H1 (cell line): Measurements from ENCODE around the gene GALNTL6. TPM values are rescaled to one million over a fixed set of nuclear protein-coding genes. Genes with fewer than 3 reads are reported as not detected.

Experiments
- CTCF ChIA-PET: fragments of 300-600 bp; sonication (Branson Sonifier 250); formaldehyde crosslinking; loops from one replicate; lab custom pipeline; 2021; ENCODE audit not compliant: partially characterized antibody; lab: Charles Lee
- POLR2A ChIA-PET: fragments of 300-600 bp; sonication (Branson Sonifier 250); formaldehyde crosslinking; loops from one replicate; lab custom pipeline; 2021; ENCODE audit warnings: inconsistent platforms; ENCODE audit not compliant: partially characterized antibody; lab: Charles Lee
- DNase-seq, 2 experiments: peaks; one replicate each; pipeline versions ENCODE4 v3.0.0 to v3.0.0-alpha.2; 2010 to 2022; ENCODE audit warnings: low spot score in 2 of 2, low read depth in 1 of 2, mixed read lengths in 1 of 2
- FAIRE-seq: peaks from 2 replicates; lab custom pipeline; 2011; peaks lifted over from hg19 to GRCh38; lab: Jason Lieb, UNC
- H2AFZ ChIP-seq: 2 replicates; pipeline ENCODE4 v1.8.1; 2012; ENCODE audit warnings: low read length, inconsistent platforms
- H2AK5ac ChIP-seq: 2 replicates; pipeline ENCODE4 v1.6.1; 2013; ENCODE audit warnings: low read depth, low read length
- H2BK120ac ChIP-seq: replicated peaks from 2 replicates; pipeline ENCODE3; 2013; ENCODE audit warnings: low read depth, low read length, inconsistent platforms
- H2BK12ac ChIP-seq: 2 replicates; pipeline ENCODE4 v1.6.1; 2013; ENCODE audit warnings: low read depth, low read length
- H2BK15ac ChIP-seq: 2 replicates; pipeline ENCODE4 v1.6.1; 2013; ENCODE audit warnings: low read length
- H2BK20ac ChIP-seq: 2 replicates; pipeline ENCODE4 v1.6.1; 2013; ENCODE audit warnings: low read length
- H2BK5ac ChIP-seq: 2 replicates; pipeline ENCODE4 v1.6.1; 2013; ENCODE audit warnings: low read depth, low read length
- H3K14ac ChIP-seq: 2 replicates; pipeline ENCODE4 v1.6.1; 2013; ENCODE audit warnings: inconsistent platforms; ENCODE audit not compliant: insufficient read length
- H3K18ac ChIP-seq: 2 replicates; pipeline ENCODE4 v1.6.1; 2013; ENCODE audit warnings: low read length; ENCODE audit errors: extremely low read depth
- H3K23ac ChIP-seq: 2 replicates; pipeline ENCODE4 v1.6.1; 2013; ENCODE audit warnings: inconsistent platforms; ENCODE audit not compliant: insufficient read length
- H3K23me2 ChIP-seq: 2 replicates; pipeline ENCODE4 v1.6.1; 2013; ENCODE audit warnings: low read depth, low read length
- H3K27ac ChIP-seq: 2 replicates; pipeline ENCODE4 v1.6.1; 2011; ENCODE audit warnings: low read depth, low read length, inconsistent platforms
- H3K27me3 ChIP-seq, 4 experiments: replicated peaks in 1 of 4; 1 replicate in 1 of 4; 2 replicates in 3 of 4; pipeline versions ENCODE4 v1.6.1 to v1.8.1; 2011 to 2013; ENCODE audit warnings: low read length in 3 of 4, mild to moderate bottlenecking in 3 of 4, inconsistent platforms in 2 of 4, mixed read lengths in 2 of 4, moderate library complexity in 1 of 4; ENCODE audit not compliant: control insufficient read depth in 3 of 4, insufficient read depth in 3 of 4; ENCODE audit errors: extremely low read depth in 1 of 4
- H3K36me3 ChIP-seq, 4 experiments: 2 replicates each; pipeline versions ENCODE4 v1.6.1 to v1.8.1; 2011 to 2013; ENCODE audit warnings: mild to moderate bottlenecking in 4 of 4, low read length in 3 of 4, moderate library complexity in 2 of 4, control low read depth in 1 of 4, inconsistent platforms in 1 of 4; ENCODE audit not compliant: insufficient read depth in 4 of 4, control insufficient read depth in 2 of 4
- H3K4ac ChIP-seq: replicated peaks from 2 replicates; pipeline ENCODE3; 2013; ENCODE audit warnings: low read length, low read depth, mixed read lengths, inconsistent platforms; ENCODE audit not compliant: insufficient read length
- H3K4me1 ChIP-seq, 4 experiments: replicated peaks in 1 of 4; 1 replicate in 1 of 4; 2 replicates in 3 of 4; pipeline versions ENCODE4 v1.6.1 to v1.8.1; 2011 to 2013; ENCODE audit warnings: low read length in 3 of 4, inconsistent platforms in 2 of 4, mixed read lengths in 1 of 4; ENCODE audit not compliant: insufficient read depth in 4 of 4, control insufficient read depth in 3 of 4
- H3K4me2 ChIP-seq, 2 experiments: 2 replicates each; pipeline versions ENCODE4 v1.6.1 to v1.8.1; 2011 to 2013; ENCODE audit warnings: low read depth in 2 of 2, low read length in 2 of 2, control low read depth in 1 of 2, inconsistent platforms in 1 of 2, mild to moderate bottlenecking in 1 of 2; ENCODE audit not compliant: insufficient read depth in 1 of 2
- H3K4me3 ChIP-seq, 4 experiments: fragments of 200-600, 300-600 bp in 1 of 4; sonication (generic), shearing (Covaris generic), sonication (Bioruptor Twin) in 1 of 4; 2 replicates each; pipeline versions ENCODE4 v1.5.1 to v1.8.1; 2011 to 2016; ENCODE audit warnings: low read length in 4 of 4, low read depth in 3 of 4, control low read depth in 2 of 4, inconsistent platforms in 2 of 4, mild to moderate bottlenecking in 2 of 4, mixed read lengths in 1 of 4, moderate library complexity in 1 of 4; ENCODE audit not compliant: insufficient read depth in 2 of 4; ENCODE audit errors: extremely low read depth in 1 of 4
- H3K56ac ChIP-seq: replicated peaks from 2 replicates; pipeline ENCODE3; 2013; ENCODE audit warnings: low read depth, mild to moderate bottlenecking, mixed read lengths, low read length, inconsistent platforms; ENCODE audit not compliant: insufficient read length
- H3K79me1 ChIP-seq: 2 replicates; pipeline ENCODE4 v1.6.1; 2013; ENCODE audit warnings: low read depth, low read length, control low read depth
- H3K79me2 ChIP-seq, 2 experiments: 2 replicates each; pipeline versions ENCODE4 v1.6.1 to v1.8.1; 2012 to 2013; ENCODE audit warnings: low read length in 2 of 2, mild to moderate bottlenecking in 2 of 2, inconsistent platforms in 1 of 2; ENCODE audit not compliant: insufficient read depth in 2 of 2, control insufficient read depth in 1 of 2
- H3K9ac ChIP-seq, 4 experiments: replicated peaks in 1 of 4; 1 replicate in 1 of 4; 2 replicates in 3 of 4; pipeline versions ENCODE4 v1.6.1 to v1.8.1; 2011 to 2013; ENCODE audit warnings: low read depth in 3 of 4, low read length in 3 of 4, control low read depth in 2 of 4, mild to moderate bottlenecking in 2 of 4, moderate library complexity in 2 of 4, inconsistent platforms in 1 of 4; ENCODE audit errors: extremely low read depth in 1 of 4
- H3K9me3 ChIP-seq, 2 experiments: 2 replicates each; pipeline versions ENCODE4 v1.6.1 to v1.8.1; 2012 to 2013; ENCODE audit warnings: mild to moderate bottlenecking in 2 of 2, moderate library complexity in 2 of 2, control low read depth in 1 of 2, inconsistent platforms in 1 of 2, low read depth in 1 of 2, low read length in 1 of 2, mixed read lengths in 1 of 2; ENCODE audit not compliant: insufficient read depth in 2 of 2
- H4K20me1 ChIP-seq, 2 experiments: replicated peaks in 1 of 2; 2 replicates each; pipeline versions ENCODE3 to v1.8.1; 2011 to 2013; ENCODE audit warnings: inconsistent platforms in 2 of 2, low read length in 2 of 2, mild to moderate bottlenecking in 1 of 2; ENCODE audit not compliant: insufficient read depth in 2 of 2, control insufficient read depth in 1 of 2
- H4K5ac ChIP-seq: 2 replicates; pipeline ENCODE4 v1.6.1; 2013; ENCODE audit warnings: low read length, low read depth, mixed read lengths, inconsistent platforms; ENCODE audit not compliant: insufficient read length
- H4K8ac ChIP-seq: 2 replicates; pipeline ENCODE4 v1.8.0; 2013; ENCODE audit warnings: mild to moderate bottlenecking, moderate library complexity, low read length, inconsistent platforms; ENCODE audit not compliant: insufficient read depth; ENCODE audit errors: extremely low read depth
- H4K91ac ChIP-seq: replicated peaks from 2 replicates; pipeline ENCODE3; 2013; ENCODE audit warnings: low read length, mixed read lengths, inconsistent platforms; ENCODE audit not compliant: insufficient read length
- ASH2L ChIP-seq: fragments of 200-600, 300-600 bp; sonication (generic); IDR thresholded peaks from one replicate; pipeline ENCODE4 v1.7.1; 2017; ENCODE audit warnings: low read length
- CREB1 ChIP-seq: IDR thresholded peaks from 2 replicates; pipeline ENCODE4 v1.6.1; 2012; ENCODE audit warnings: inconsistent platforms
- FOSL1 ChIP-seq: IDR thresholded peaks from 2 replicates; pipeline ENCODE4 v1.6.1; 2011; ENCODE audit warnings: mild to moderate bottlenecking, low read depth, low read length, moderate library complexity; ENCODE audit not compliant: insufficient read depth
- NRF1 ChIP-seq: IDR thresholded peaks from 2 replicates; pipeline ENCODE4 v1.6.1; 2011; ENCODE audit warnings: mild to moderate bottlenecking, low read depth, low read length, improper control_type of control experiment
- RAD21 ChIP-seq, 2 experiments: IDR thresholded peaks in 1 of 2; conservative IDR thresholded peaks in 1 of 2; 2 replicates each; pipeline ENCODE4 v1.6.1; 2011; ENCODE audit warnings: low read depth in 2 of 2, low read length in 2 of 2, improper control_type of control experiment in 1 of 2, inconsistent platforms in 1 of 2, mild to moderate bottlenecking in 1 of 2, moderate library complexity in 1 of 2
- SAP30 ChIP-seq: fragments of 300-600 bp; sonication (generic); IDR thresholded peaks from 2 replicates; pipeline ENCODE4 v1.7.1; 2012; ENCODE audit warnings: low read length, moderate library complexity, mild to moderate bottlenecking, inconsistent platforms; ENCODE audit not compliant: insufficient read depth, insufficient replicate concordance
- SP1 ChIP-seq: IDR thresholded peaks from 2 replicates; pipeline ENCODE4 v1.6.1; 2011; ENCODE audit warnings: low read depth, low read length
- TCF12 ChIP-seq: IDR thresholded peaks from 2 replicates; pipeline ENCODE4 v1.6.1; 2011; ENCODE audit warnings: low read depth, mild to moderate bottlenecking, low read length
- WGBS, 2 experiments: shearing (Covaris generic) in 1 of 2; methylation state at CpG; one replicate each; pipeline versions ENCODE4 v1.1.6 to v1.1.7; 2013 to 2015; ENCODE audit warnings: low lambda C conversion rate in 2 of 2, mixed read lengths in 2 of 2, inconsistent platforms in 1 of 2, low coverage in 1 of 2, missing lambda C conversion rate in 1 of 2; ENCODE audit not compliant: insufficient replicate concordance in 2 of 2, insufficient coverage in 1 of 2, insufficient read length in 1 of 2; ENCODE audit errors: extremely low coverage in 1 of 2, missing lambda C conversion rate in 1 of 2; 5-methylcytosine and 5-hydroxymethylcytosine counted together
- polyA plus RNA-seq, 7 experiments: library from polyadenylated mRNA; depleted of rRNA in 3 of 7; stranded (reverse) in 5 of 7; unstranded in 2 of 7; fragments of >200 nt in 5 of 7; fragments of 200-250 nt in 2 of 7; gene quantifications; 1 replicate in 5 of 7; 2 replicates in 1 of 7; 4 replicates in 1 of 7; pipeline versions ENCODE4 v1.2.1 to v1.2.3, GENCODE V29; 2011 to 2013; ENCODE audit warnings: missing spikeins in 2 of 7, mixed read lengths in 2 of 7
- total RNA-seq: library from RNA; stranded (reverse); fragmentation: NEBNext Ultra II Directional; extraction: Animal tissue kit (Norgen Biotek cat#: 25700); gene quantifications from 2 replicates; pipeline ENCODE4 v1.2.1, GENCODE V29; 2021
- TF ChIP-seq, protein P1 (sequence below), 3 experiments: IDR thresholded peaks; 1 replicate in 2 of 3; 2 replicates in 1 of 3; pipeline versions ENCODE4 v1.5.1 to v1.6.1; 2011; ENCODE audit warnings: low read length in 3 of 3, mild to moderate bottlenecking in 3 of 3, inconsistent platforms in 2 of 3, low read depth in 1 of 3, moderate library complexity in 1 of 3; ENCODE audit not compliant: insufficient read depth in 1 of 3; ENCODE audit errors: control extremely low read depth in 1 of 3
- TF ChIP-seq, protein P2 (sequence below): IDR thresholded peaks from 2 replicates; pipeline ENCODE4 v1.6.1; 2011; ENCODE audit warnings: low read depth, mild to moderate bottlenecking, low read length; ENCODE audit not compliant: insufficient read depth

The GALNTL6 gene
- total and polyA plus RNA-seq, 2 of the 8 experiments (the other 6 are each of a cell fraction or from before 2014, with no cell fraction given) = 0.03 to 0.32 TPM

DNA sequence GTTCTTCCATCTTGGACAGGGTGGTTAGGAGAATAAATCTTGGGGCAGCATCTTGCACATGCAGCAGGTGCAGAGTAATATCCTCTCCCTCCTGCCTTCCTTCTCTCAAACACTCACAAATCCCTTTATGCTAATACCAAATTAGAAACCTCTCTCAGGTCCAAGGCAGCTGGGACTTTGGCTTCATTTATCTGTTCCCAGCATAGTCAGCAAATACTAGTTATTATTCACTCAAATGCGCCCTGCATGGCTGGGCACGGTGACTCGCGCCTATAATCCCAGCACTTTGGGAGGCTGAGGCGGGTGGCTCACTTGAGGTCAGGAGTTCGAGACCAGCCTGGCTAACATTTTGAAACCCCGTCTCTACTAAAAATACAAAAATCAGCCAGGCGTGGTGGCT lies 1199.4 kb downstream of the GALNTL6 start:
- Histone ChIP-seq H4K20me1 (no peaks in the 10 kb centered on the region), H3K79me1 (no peaks in the 10 kb centered on the region), H3K23me2 (no peaks in the 10 kb centered on the region), H4K8ac (no peak overlapping the region), H3K4ac (no peak overlapping the region), H3K14ac (no peak overlapping the region), H2BK5ac (no peak overlapping the region), H3K9ac (no peak overlapping the region), H3K18ac (no peak overlapping the region), H3K36me3 (no peaks in the 10 kb centered on the region; a peak in 1 of 8 replicates), H3K56ac (no peak overlapping the region), H3K4me2 (no peak overlapping the region), H3K4me3 (no peak overlapping the region), H2AFZ (no peak overlapping the region), H3K9me3 (peaks cover 4 to 6% of the 10 kb centered on the region in 2 experiments; a peak in 1 of 4 replicates), H2BK12ac (no peak overlapping the region; the same call in 1 of the 2 replicates), H4K91ac (no peak overlapping the region), H4K5ac (no peak overlapping the region), H2BK15ac (0 out of 2 replicates have a peak overlapping the region, but pooled peaks have one; percentile 18), H3K23ac (no peak overlapping the region), H3K27me3 (no peaks in the 10 kb centered on the region), H3K4me1 (peaks cover 0 to 3% (median 1%) of the 10 kb centered on the region in 4 experiments; a peak in 4 of 7 replicates), H2BK20ac (no peak overlapping the region), H2AK5ac (no peak overlapping the region), H3K79me2 (no peaks in the 10 kb centered on the region), H2BK120ac (no peak overlapping the region), H3K27ac (no peak overlapping the region)
- ChIA-PET CTCF (interaction anchor here (0.7 to 4.3 kb wide), 62 partner anchors 8 to 411 kb away, joined by 3 to 80 read pairs (median 7); partner anchors contain the start of genes GALNT7, HMGB2 and SCRG1), POLR2A (interaction anchor here (0.9 to 1.9 kb wide), 4 partner anchors 11 to 345 kb away, joined by 3 to 8 read pairs (median 6); partner anchors contain the start of gene HMGB2)
- FAIRE-seq (no peak), DNase-seq (no peak)
- WGBS, 2 experiments = 89% methylated on average over 8 of the region's 8 CpGs; no CpG with 5 or more reads in 1 of the 2 experiments
- TF ChIP-seq FOSL1 (no peak), CREB1 (no peak), TCF12 (no peak), SP1 (no peak), SAP30 (no peak), ASH2L (no peak), NRF1 (no peak), RAD21 (IDR thresholded peaks at IDR 0.05 in 1 of 2, conservative IDR thresholded peaks at IDR 0.05 in 1 of 2; ENCODE audit: low read depth in 2 of 2, low read length in 2 of 2) (no peak)
- TF ChIP-seq, protein P1, sequence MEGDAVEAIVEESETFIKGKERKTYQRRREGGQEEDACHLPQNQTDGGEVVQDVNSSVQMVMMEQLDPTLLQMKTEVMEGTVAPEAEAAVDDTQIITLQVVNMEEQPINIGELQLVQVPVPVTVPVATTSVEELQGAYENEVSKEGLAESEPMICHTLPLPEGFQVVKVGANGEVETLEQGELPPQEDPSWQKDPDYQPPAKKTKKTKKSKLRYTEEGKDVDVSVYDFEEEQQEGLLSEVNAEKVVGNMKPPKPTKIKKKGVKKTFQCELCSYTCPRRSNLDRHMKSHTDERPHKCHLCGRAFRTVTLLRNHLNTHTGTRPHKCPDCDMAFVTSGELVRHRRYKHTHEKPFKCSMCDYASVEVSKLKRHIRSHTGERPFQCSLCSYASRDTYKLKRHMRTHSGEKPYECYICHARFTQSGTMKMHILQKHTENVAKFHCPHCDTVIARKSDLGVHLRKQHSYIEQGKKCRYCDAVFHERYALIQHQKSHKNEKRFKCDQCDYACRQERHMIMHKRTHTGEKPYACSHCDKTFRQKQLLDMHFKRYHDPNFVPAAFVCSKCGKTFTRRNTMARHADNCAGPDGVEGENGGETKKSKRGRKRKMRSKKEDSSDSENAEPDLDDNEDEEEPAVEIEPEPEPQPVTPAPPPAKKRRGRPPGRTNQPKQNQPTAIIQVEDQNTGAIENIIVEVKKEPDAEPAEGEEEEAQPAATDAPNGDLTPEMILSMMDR (IDR thresholded peaks at IDR 0.05; ENCODE audit: control extremely low read depth in 1 of 3, insufficient read depth in 1 of 3, low read depth in 1 of 3, low read length in 3 of 3) = no peak
- TF ChIP-seq, protein P2, sequence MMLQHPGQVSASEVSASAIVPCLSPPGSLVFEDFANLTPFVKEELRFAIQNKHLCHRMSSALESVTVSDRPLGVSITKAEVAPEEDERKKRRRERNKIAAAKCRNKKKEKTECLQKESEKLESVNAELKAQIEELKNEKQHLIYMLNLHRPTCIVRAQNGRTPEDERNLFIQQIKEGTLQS = no peak
